Activated CD4-positive, alpha-beta T cell treated with anti-CD3 and anti-CD28 coated beads for 24 hours (primary cell): ENCODE measurements around the gene KNDC1.
"Not testable (repeated sequence)": the region's sequence is repeated elsewhere in the genome, so short reads cannot be mapped to it uniquely, and the experiment has no call there.

Source experiments
- DNase-seq, 2 donors: peaks; one replicate each; pipeline ENCODE4 v3.0.0-alpha.2; 2020; ENCODE audit warnings: low read depth in 2 of 2

Gene KNDC1

GRCh38 chr10:133258818-133259601 lies 99.0 kb downstream of the KNDC1 start:
- peak; percentile 69 to 84 for DNase-seq

GRCh38 chr10:133259602-133259989 lies 99.6 kb downstream of the KNDC1 start:
- DNase-seq: no peak

- peak in 1 of 2 donors; percentile 51 for DNase-seq
These were observed 101.1 kb downstream of the KNDC1 start for GRCh38 chr10:133260895-133261725.

- peak; percentile 71 to 86 for DNase-seq
These were observed 101.8 kb downstream of the KNDC1 start for GRCh38 chr10:133261726-133262325.

GRCh38 chr10:133262696-133263095 lies 102.7 kb downstream of the KNDC1 start:
- no peak for DNase-seq

- no peak for DNase-seq
These were observed 103.7 kb downstream of the KNDC1 start for GRCh38 chr10:133263674-133264073.

GRCh38 chr10:133264461-133264860 lies 104.4 kb downstream of the KNDC1 start:
- no peak for DNase-seq

GRCh38 chr10:133265052-133265451 lies 105.0 kb downstream of the KNDC1 start:
- DNase-seq: not testable (repeated sequence)

GRCh38 chr10:133266056-133266795 lies 106.2 kb downstream of the KNDC1 start:
- no peak for DNase-seq

GRCh38 chr10:133267293-133267692 lies 107.3 kb downstream of the KNDC1 start:
- DNase-seq: no peak

- no peak for DNase-seq
These were observed 107.8 kb downstream of the KNDC1 start for GRCh38 chr10:133267829-133268228.

- no peak for DNase-seq
These were observed 108.5 kb downstream of the KNDC1 start for GRCh38 chr10:133268532-133268931.

GRCh38 chr10:133269367-133269766 lies 109.3 kb downstream of the KNDC1 start:
- DNase-seq: no peak

- no peak for DNase-seq
These were observed 110.2 kb downstream of the KNDC1 start for GRCh38 chr10:133270204-133270603.

- DNase-seq: no peak
These were observed 110.8 kb downstream of the KNDC1 start for GRCh38 chr10:133270773-133271297.

- no peak for DNase-seq
These were observed 111.7 kb downstream of the KNDC1 start for GRCh38 chr10:133271521-133272300.

- no peak for DNase-seq
These were observed 112.4 kb downstream of the KNDC1 start for GRCh38 chr10:133272301-133272963.

- DNase-seq: no peak
These were observed 113.0 kb downstream of the KNDC1 start for GRCh38 chr10:133272964-133273420.

- no peak for DNase-seq
These were observed 113.6 kb downstream of the KNDC1 start for GRCh38 chr10:133273534-133274143.
